ENCODE results near the gene GLRA3. TPM values are rescaled to one million over a fixed set of nuclear protein-coding genes. Genes with fewer than 3 reads are reported as not detected.

The GLRA3 gene
- total and polyA plus RNA-seq, 2 experiments from 2014 or later = 0.03 to 0.19 TPM

- H3F3A ChIP-seq (replicated peaks; ENCODE audit: low read depth) = no peaks in the 10 kb centered on the region
- no peak overlapping the region for H3K4me3 ChIP-seq
- ATAC-seq (no peak), DNase-seq (ENCODE audit: low spot score) (no peak)
- no peak for TF ChIP-seq ZNF462 (CRISPR knock-in tag; IDR thresholded peaks at IDR 0.05)
- TF ChIP-seq JUNB (IDR thresholded peaks at IDR 0.05; ENCODE audit: unreplicated experiment) = no peak
- H2AFZ ChIP-seq = no peak overlapping the region
- no peaks in the 10 kb centered on the region for H4K20me1 ChIP-seq (replicated peaks; ENCODE audit: insufficient read depth)
- H3K9me3 Mint-ChIP-seq = no peaks in the 10 kb centered on the region
- H3K9me2 ChIP-seq (ENCODE audit: insufficient read depth) = no peaks in the 10 kb centered on the region
- no peak overlapping the region for H3K4me2 ChIP-seq
- H3K4me1 Mint-ChIP-seq = peaks cover 8% of the 10 kb centered on the region; the same call in 2 of the 3 replicates
- no peaks in the 10 kb centered on the region for H3K36me3 Mint-ChIP-seq (ENCODE audit: low read depth)
- H3K27me3 ChIP-seq (ENCODE audit: insufficient read depth) = no peaks in the 10 kb centered on the region
- H3K4me1 ChIP-seq (ENCODE audit: insufficient read depth) = peaks cover 6% of the 10 kb centered on the region; the same call in 1 of the 2 replicates
- no peaks in the 10 kb centered on the region for H3K36me3 ChIP-seq (ENCODE audit: insufficient read depth)
- no peaks in the 10 kb centered on the region for H3K79me2 ChIP-seq (replicated peaks; ENCODE audit: insufficient read depth)
- H3K27ac Mint-ChIP-seq = no peak overlapping the region
- no peak overlapping the region for H3K4me3 Mint-ChIP-seq
- no peaks in the 10 kb centered on the region for H3K27me3 Mint-ChIP-seq (ENCODE audit: insufficient read depth, low read depth, poor library complexity)
- H3K27ac ChIP-seq (ENCODE audit: low read depth) = no peak overlapping the region
These were observed 5.4 kb upstream of the GLRA3 start for GRCh38 chr4:174834477-174834876.

DNA sequence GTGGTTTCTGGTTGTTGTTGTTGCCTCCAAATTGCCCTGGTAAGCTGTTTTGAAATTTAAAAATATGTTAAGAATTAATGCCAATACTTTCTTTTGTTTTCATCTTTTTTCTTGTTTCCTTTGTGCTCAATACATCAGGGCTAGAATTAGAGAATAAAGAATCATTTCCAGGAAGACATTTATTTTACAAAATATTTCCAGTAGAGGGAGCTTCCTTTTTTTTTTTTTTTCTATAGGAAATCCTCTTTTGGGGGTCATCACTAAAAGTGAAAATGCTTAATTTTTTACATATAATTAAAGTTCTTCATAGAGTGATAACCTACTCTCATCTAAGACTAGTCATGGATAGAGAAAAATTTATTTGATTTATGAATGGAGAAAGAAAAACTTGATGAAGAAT, 2.4 kb downstream of the GLRA3 start:
- Histone ChIP-seq H3K9me2 (ENCODE audit: insufficient read depth) (no peaks in the 10 kb centered on the region), H3K36me3 (ENCODE audit: insufficient read depth) (no peaks in the 10 kb centered on the region), H4K20me1 (replicated peaks; ENCODE audit: insufficient read depth) (no peaks in the 10 kb centered on the region), H3K4me3 (no peak overlapping the region), H2AFZ (no peak overlapping the region), H3K4me1 (ENCODE audit: insufficient read depth) (peaks cover 6% of the 10 kb centered on the region; the same call in 1 of the 2 replicates), H3K27me3 (ENCODE audit: insufficient read depth) (no peaks in the 10 kb centered on the region), H3K4me2 (no peak overlapping the region), H3F3A (replicated peaks; ENCODE audit: low read depth) (no peaks in the 10 kb centered on the region), H3K27ac (ENCODE audit: low read depth) (no peak overlapping the region), H3K79me2 (replicated peaks; ENCODE audit: insufficient read depth) (no peaks in the 10 kb centered on the region)
- ATAC-seq (no peak), DNase-seq (ENCODE audit: low spot score) (no peak)
- H3K9me3 Mint-ChIP-seq = no peaks in the 10 kb centered on the region
- H3K27me3 Mint-ChIP-seq (ENCODE audit: insufficient read depth, low read depth, poor library complexity) = peaks cover 4% of the 10 kb centered on the region
- TF ChIP-seq JUNB (IDR thresholded peaks at IDR 0.05; ENCODE audit: unreplicated experiment) = no peak
- peak in 1 of 2 experiments; percentile 42; a peak in 2 of 4 replicates for TF ChIP-seq CTCF (conservative IDR thresholded peaks at IDR 0.05; ENCODE audit: low read depth in 2 of 2)
- no peak overlapping the region for H3K4me3 Mint-ChIP-seq
- H3K4me1 Mint-ChIP-seq = peaks cover 9% of the 10 kb centered on the region; the same call in 2 of the 3 replicates
- H3K27ac Mint-ChIP-seq = no peak overlapping the region
- no peaks in the 10 kb centered on the region for H3K36me3 Mint-ChIP-seq (ENCODE audit: low read depth)

Measured in GM23338 (cell line).